Vagina (tissue), 2 donors: ENCODE measurements around the gene TM7SF2. TPM values are rescaled to one million over a fixed set of nuclear protein-coding genes. Genes with fewer than 3 reads are reported as not detected.

Experiments
- DNase-seq, 2 donors: peaks; one replicate each; pipeline ENCODE4 v3.0.0-alpha.2; 2017; ENCODE audit errors: extremely low spot score in 2 of 2
- H3K27ac ChIP-seq: fragments of 200-600 bp; sonication (generic); one replicate; pipeline ENCODE4 v1.5.1; 2019
- H3K27me3 ChIP-seq: fragments of 200-600 bp; sonication (generic); one replicate; pipeline ENCODE4 v1.5.1; 2019
- H3K36me3 ChIP-seq, 2 donors: fragments of 200-600 bp; sonication (generic); one replicate each; pipeline ENCODE4 v1.5.1; 2017 to 2019
- H3K4me1 ChIP-seq: fragments of 200-600 bp; sonication (generic); one replicate; pipeline ENCODE4 v1.5.1; 2019
- H3K4me3 ChIP-seq, 2 donors: fragments of 200-600 bp; sonication (generic); 1 replicate in 1 of 2; 2 replicates in 1 of 2; pipeline ENCODE4 v1.5.1; 2016 to 2019
- H3K9me3 ChIP-seq: fragments of 200-600 bp; sonication (generic); one replicate; pipeline ENCODE4 v1.5.1; 2019
- POLR2A ChIP-seq, 2 donors: fragments of 450-650 bp; IDR thresholded peaks; one replicate each; pipeline ENCODE4 v1.6.1; 2017; ENCODE audit warnings: antibody characterized with exemption in 2 of 2, mild to moderate bottlenecking in 2 of 2, moderate library complexity in 2 of 2
- POLR2AphosphoS5 ChIP-seq, 2 donors: sonication (generic); formaldehyde crosslinking; IDR thresholded peaks; one replicate each; pipeline ENCODE4 v1.9.0; 2017; ENCODE audit warnings: antibody characterized with exemption in 2 of 2, mild to moderate bottlenecking in 2 of 2, low read depth in 1 of 2; ENCODE audit not compliant: insufficient read depth in 1 of 2
- intact Hi-C: fragments of 100-400 bp; cut with DNase I; formaldehyde crosslinking; loops from one replicate; pipeline ENCODE4 v1.15.1; 2023
- total RNA-seq: library from RNA; depleted of rRNA; stranded (reverse); fragments of >200 nt; gene quantifications from one replicate; pipeline ENCODE4 v1.2.3, GENCODE V29; 2016
- TF ChIP-seq, protein P1 (sequence below), 3 experiments: fragments of 450-650 bp in 2 of 3; fragments of 200-600 bp in 1 of 3; sonication (generic) in 1 of 3; IDR thresholded peaks; one replicate each; pipeline ENCODE4 v1.5.1; 2017 to 2019; ENCODE audit warnings: antibody characterized with exemption in 3 of 3, mild to moderate bottlenecking in 2 of 3, moderate library complexity in 2 of 3

The TM7SF2 gene
- total RNA-seq, 1 donor from 2014 or later: 37.6 TPM

DNA sequence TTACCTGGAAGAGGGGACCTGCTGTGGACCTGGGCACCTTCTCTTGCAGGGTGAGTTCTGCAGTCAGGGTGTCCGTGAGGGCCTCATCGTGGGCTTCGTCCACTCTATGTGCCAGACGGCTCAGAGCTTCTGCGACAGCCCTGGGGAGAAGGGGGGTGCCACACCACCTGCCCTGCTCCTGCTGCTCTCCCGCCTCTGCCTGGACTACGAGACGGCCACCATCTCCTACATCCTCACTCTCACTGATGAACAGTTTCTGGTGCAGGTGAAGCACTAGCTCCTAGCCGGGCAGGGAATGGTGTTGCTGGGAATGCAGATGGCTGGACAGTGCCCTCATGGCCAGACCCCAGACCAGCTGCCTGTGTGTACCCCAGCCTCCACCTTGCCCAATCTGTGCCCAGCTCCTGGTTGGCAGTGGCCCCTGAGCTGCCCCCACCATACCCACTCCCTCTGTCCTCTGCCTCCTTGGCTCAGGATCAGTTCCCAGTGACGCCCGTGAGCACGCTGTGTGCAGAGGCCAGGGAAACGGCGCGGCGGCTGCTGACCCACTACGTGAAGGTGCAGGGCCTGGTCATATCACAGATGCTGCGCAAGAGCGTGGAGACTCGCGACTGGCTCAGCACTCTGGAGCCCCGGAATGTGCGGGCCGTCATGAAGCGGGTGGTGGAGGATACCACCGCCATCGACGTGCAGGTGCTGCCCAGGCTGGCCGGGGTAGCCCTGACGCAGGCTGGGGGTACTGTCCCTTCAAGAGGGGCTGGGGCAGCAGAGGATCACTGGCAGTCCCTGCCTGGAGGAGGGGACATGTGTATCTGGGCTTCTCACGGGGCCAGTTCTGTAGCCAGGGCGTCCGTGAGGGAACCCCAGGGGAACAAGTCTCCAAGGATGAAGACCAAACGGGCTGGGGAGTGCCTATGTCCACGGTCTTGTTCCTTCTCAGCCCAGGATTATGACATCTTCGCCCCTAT is 2.2 kb upstream of the TM7SF2 start:
- no peaks in the 10 kb centered on the region for H3K27me3 ChIP-seq
- DNase-seq: no peak
- no peak overlapping the region for H3K27ac ChIP-seq
- H3K4me3 ChIP-seq: no peak overlapping the region
- intact Hi-C loops: no loop called here
- peaks cover 0 to 12% of the 10 kb centered on the region in 2 donors for H3K36me3 ChIP-seq
- TF ChIP-seq, protein P1, sequence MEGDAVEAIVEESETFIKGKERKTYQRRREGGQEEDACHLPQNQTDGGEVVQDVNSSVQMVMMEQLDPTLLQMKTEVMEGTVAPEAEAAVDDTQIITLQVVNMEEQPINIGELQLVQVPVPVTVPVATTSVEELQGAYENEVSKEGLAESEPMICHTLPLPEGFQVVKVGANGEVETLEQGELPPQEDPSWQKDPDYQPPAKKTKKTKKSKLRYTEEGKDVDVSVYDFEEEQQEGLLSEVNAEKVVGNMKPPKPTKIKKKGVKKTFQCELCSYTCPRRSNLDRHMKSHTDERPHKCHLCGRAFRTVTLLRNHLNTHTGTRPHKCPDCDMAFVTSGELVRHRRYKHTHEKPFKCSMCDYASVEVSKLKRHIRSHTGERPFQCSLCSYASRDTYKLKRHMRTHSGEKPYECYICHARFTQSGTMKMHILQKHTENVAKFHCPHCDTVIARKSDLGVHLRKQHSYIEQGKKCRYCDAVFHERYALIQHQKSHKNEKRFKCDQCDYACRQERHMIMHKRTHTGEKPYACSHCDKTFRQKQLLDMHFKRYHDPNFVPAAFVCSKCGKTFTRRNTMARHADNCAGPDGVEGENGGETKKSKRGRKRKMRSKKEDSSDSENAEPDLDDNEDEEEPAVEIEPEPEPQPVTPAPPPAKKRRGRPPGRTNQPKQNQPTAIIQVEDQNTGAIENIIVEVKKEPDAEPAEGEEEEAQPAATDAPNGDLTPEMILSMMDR (IDR thresholded peaks at IDR 0.05): no peak
- no peak for TF ChIP-seq POLR2A (IDR thresholded peaks at IDR 0.05)
- TF ChIP-seq POLR2AphosphoS5 (IDR thresholded peaks at IDR 0.05; ENCODE audit: insufficient read depth in 1 of 2, low read depth in 1 of 2): no peak
- H3K9me3 ChIP-seq: no peaks in the 10 kb centered on the region
- peaks cover 37% of the 10 kb centered on the region for H3K4me1 ChIP-seq

DNA sequence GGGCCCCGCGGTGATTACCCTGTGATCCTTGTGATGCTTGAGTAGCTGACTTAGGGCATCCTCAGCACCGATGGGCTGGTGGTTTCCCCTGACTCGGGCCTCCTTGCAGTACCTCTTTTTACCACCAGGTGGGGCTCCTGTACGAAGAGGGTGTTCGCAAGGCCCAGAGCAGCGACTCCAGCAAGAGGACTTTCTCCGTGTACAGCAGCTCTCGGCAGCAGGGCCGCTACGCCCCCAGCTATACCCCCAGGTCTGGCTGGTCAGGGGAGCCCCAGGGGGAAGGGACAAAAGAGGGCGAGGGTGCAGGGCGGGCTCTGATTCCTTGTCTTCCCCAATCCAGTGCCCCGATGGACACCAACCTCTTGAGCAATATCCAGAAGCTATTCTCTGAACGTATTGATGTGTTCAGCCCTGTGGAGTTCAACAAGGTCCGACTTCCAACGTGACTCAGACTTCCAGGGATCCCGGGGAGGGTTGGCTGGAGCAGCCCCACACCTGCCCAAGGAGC is 1.3 kb upstream of the TM7SF2 start:
- intact Hi-C loops: no loop called here

DNA sequence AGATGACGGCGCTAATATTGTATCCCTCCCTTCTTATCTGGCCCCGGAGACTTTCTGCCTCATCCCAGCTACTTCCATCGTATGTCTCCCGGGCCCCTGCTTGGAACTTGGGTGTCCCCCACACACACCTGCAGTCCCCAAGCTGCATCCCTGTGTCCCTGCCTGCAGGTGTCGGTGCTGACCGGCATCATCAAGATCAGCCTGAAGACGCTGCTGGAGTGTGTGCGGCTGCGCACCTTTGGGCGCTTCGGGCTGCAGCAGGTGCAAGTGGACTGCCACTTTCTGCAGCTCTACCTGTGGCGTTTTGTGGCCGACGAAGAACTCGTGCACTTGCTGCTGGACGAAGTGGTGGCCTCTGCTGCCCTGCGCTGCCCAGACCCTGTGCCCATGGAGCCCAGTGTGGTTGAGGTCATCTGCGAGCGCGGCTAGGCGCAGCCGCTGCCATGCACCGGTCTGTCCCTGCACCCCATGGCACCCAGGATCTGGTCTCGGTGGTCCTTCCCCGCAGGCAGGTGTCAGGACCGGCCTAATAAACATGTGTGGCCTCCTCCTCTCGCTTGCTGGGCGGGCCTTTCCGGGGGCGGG is 421 bp upstream of the TM7SF2 start:
- Histone ChIP-seq H3K9me3 (no peaks in the 10 kb centered on the region), H3K36me3 (peaks cover 0 to 18% of the 10 kb centered on the region in 2 donors), H3K27ac (peak overlapping the region; percentile 43), H3K27me3 (no peaks in the 10 kb centered on the region), H3K4me3 (peak overlapping the region in 1 of 2 donors; percentile 50), H3K4me1 (peaks cover 44% of the 10 kb centered on the region)
- no peak for DNase-seq
- intact Hi-C loops: no loop called here
- TF ChIP-seq POLR2A (IDR thresholded peaks at IDR 0.05) (no peak), POLR2AphosphoS5 (IDR thresholded peaks at IDR 0.05; ENCODE audit: insufficient read depth in 1 of 2, low read depth in 1 of 2) (no peak)
- TF ChIP-seq, protein P1 (IDR thresholded peaks at IDR 0.05): no peak

More for the DNA sequence above, 1.3 kb upstream of the TM7SF2 start:
- H3K27me3 ChIP-seq: no peaks in the 10 kb centered on the region
- no peak for DNase-seq
- H3K9me3 ChIP-seq: no peaks in the 10 kb centered on the region
- TF ChIP-seq, protein P1 (IDR thresholded peaks at IDR 0.05): peak; percentile 96 to 99 (median 97)
- TF ChIP-seq POLR2AphosphoS5 (IDR thresholded peaks at IDR 0.05; ENCODE audit: insufficient read depth in 1 of 2, low read depth in 1 of 2) (peak; percentile 37 to 48), POLR2A (IDR thresholded peaks at IDR 0.05) (no peak)
- peak overlapping the region in 1 of 2 donors; percentile 5 for H3K4me3 ChIP-seq
- peak overlapping the region; percentile 43 for H3K27ac ChIP-seq
- H3K36me3 ChIP-seq: peaks cover 0 to 12% of the 10 kb centered on the region in 2 donors
- H3K4me1 ChIP-seq: peaks cover 37% of the 10 kb centered on the region

DNA sequence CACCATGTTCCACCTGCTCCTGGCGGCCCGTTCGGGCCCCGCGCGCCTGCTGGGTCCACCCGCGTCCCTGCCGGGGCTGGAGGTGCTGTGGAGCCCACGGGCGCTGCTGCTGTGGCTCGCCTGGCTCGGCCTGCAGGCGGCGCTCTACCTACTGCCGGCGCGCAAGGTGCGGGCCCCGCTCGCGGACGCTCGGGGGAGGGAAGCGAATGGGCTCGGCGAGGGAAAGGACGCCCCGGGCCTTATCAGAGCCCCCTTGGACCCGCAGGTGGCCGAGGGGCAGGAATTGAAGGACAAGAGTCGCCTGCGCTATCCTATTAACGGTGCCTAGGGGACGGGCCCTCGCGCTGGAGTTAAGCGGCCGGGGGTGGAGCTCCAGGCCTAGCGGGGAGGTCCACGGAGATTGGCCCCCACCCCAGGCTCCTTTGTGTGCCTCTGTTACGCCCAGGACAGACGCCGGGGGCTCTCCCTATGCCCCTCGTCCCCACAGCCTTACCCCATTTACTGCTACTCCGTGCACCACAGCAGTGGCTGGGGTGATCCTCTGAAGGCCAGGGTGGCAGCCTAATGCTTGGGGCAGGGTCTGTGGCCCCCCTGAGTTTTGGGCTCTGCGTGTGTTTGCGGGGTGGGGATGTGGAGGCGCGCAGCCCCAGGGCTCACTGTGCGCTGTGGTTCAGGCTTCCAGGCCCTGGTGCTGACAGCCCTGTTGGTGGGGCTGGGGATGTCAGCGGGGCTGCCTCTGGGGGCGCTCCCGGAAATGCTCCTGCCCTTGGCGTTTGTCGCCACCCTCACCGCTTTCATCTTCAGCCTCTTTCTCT is 1.1 kb downstream of the TM7SF2 start:
- Histone ChIP-seq H3K4me3 (peak overlapping the region; percentile 50 to 53), H3K36me3 (peaks cover 0 to 17% of the 10 kb centered on the region in 2 donors), H3K27me3 (no peaks in the 10 kb centered on the region), H3K27ac (peak overlapping the region; percentile 27), H3K4me1 (peaks cover 55% of the 10 kb centered on the region), H3K9me3 (no peaks in the 10 kb centered on the region)
- TF ChIP-seq, protein P1 (IDR thresholded peaks at IDR 0.05): peak; percentile 44 to 65 (median 48)
- TF ChIP-seq POLR2AphosphoS5 (IDR thresholded peaks at IDR 0.05; ENCODE audit: insufficient read depth in 1 of 2, low read depth in 1 of 2): no peak
- intact Hi-C loops: no loop called here
- no peak for DNase-seq
